ENCODE data around the gene NACA.

Gene NACA

GRCh38 chr12:56751712-56752598 is 26.9 kb upstream of the NACA start, which contains the start of gene PRIM1 (continued):
- TF ChIP-seq ZSCAN18 (tag by site-specific recombination; IDR thresholded peaks at IDR 0.05) = no peak
- 0 out of 2 replicates have a peak, but pooled peaks have one; percentile 39 for TF ChIP-seq ZSCAN23 (tag by site-specific recombination; IDR thresholded peaks at IDR 0.05)
- no peak for TF ChIP-seq ZNF514 (tag by site-specific recombination; IDR thresholded peaks at IDR 0.05)
- peak; percentile 4; the same call in 1 of the 2 replicates for TF ChIP-seq KLF8 (tag by site-specific recombination; IDR thresholded peaks at IDR 0.05)
- no peak for TF ChIP-seq ZNF707 (tag by site-specific recombination; IDR thresholded peaks at IDR 0.05)
- no peak for TF ChIP-seq ZNF211 (tag by site-specific recombination; IDR thresholded peaks at IDR 0.05; ENCODE audit: low read depth)
- TF ChIP-seq, protein P1, sequence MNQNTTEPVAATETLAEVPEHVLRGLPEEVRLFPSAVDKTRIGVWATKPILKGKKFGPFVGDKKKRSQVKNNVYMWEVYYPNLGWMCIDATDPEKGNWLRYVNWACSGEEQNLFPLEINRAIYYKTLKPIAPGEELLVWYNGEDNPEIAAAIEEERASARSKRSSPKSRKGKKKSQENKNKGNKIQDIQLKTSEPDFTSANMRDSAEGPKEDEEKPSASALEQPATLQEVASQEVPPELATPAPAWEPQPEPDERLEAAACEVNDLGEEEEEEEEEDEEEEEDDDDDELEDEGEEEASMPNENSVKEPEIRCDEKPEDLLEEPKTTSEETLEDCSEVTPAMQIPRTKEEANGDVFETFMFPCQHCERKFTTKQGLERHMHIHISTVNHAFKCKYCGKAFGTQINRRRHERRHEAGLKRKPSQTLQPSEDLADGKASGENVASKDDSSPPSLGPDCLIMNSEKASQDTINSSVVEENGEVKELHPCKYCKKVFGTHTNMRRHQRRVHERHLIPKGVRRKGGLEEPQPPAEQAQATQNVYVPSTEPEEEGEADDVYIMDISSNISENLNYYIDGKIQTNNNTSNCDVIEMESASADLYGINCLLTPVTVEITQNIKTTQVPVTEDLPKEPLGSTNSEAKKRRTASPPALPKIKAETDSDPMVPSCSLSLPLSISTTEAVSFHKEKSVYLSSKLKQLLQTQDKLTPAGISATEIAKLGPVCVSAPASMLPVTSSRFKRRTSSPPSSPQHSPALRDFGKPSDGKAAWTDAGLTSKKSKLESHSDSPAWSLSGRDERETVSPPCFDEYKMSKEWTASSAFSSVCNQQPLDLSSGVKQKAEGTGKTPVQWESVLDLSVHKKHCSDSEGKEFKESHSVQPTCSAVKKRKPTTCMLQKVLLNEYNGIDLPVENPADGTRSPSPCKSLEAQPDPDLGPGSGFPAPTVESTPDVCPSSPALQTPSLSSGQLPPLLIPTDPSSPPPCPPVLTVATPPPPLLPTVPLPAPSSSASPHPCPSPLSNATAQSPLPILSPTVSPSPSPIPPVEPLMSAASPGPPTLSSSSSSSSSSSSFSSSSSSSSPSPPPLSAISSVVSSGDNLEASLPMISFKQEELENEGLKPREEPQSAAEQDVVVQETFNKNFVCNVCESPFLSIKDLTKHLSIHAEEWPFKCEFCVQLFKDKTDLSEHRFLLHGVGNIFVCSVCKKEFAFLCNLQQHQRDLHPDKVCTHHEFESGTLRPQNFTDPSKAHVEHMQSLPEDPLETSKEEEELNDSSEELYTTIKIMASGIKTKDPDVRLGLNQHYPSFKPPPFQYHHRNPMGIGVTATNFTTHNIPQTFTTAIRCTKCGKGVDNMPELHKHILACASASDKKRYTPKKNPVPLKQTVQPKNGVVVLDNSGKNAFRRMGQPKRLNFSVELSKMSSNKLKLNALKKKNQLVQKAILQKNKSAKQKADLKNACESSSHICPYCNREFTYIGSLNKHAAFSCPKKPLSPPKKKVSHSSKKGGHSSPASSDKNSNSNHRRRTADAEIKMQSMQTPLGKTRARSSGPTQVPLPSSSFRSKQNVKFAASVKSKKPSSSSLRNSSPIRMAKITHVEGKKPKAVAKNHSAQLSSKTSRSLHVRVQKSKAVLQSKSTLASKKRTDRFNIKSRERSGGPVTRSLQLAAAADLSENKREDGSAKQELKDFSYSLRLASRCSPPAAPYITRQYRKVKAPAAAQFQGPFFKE (tag by site-specific recombination; IDR thresholded peaks at IDR 0.05; ENCODE audit: borderline replicate concordance) = no peak
- no peak for TF ChIP-seq ZNF664 (tag by site-specific recombination; IDR thresholded peaks at IDR 0.05)
- TF ChIP-seq ZNF596 (tag by site-specific recombination; IDR thresholded peaks at IDR 0.05) = no peak
- TF ChIP-seq KLF1 (tag by site-specific recombination; IDR thresholded peaks at IDR 0.05) = no peak
- no peak for TF ChIP-seq ZNF48 (tag by site-specific recombination; IDR thresholded peaks at IDR 0.05)
- TF ChIP-seq ZNF426 (tag by site-specific recombination; IDR thresholded peaks at IDR 0.05) = no peak
- TF ChIP-seq ZNF2 (tag by site-specific recombination; IDR thresholded peaks at IDR 0.05) = peak; percentile 78
- peak; percentile 83 for TF ChIP-seq ZBTB8A (tag by site-specific recombination; IDR thresholded peaks at IDR 0.05)
- no peak for TF ChIP-seq ZNF791 (tag by site-specific recombination; IDR thresholded peaks at IDR 0.05)
- TF ChIP-seq, protein P2, sequence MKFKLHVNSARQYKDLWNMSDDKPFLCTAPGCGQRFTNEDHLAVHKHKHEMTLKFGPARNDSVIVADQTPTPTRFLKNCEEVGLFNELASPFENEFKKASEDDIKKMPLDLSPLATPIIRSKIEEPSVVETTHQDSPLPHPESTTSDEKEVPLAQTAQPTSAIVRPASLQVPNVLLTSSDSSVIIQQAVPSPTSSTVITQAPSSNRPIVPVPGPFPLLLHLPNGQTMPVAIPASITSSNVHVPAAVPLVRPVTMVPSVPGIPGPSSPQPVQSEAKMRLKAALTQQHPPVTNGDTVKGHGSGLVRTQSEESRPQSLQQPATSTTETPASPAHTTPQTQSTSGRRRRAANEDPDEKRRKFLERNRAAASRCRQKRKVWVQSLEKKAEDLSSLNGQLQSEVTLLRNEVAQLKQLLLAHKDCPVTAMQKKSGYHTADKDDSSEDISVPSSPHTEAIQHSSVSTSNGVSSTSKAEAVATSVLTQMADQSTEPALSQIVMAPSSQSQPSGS (tag by site-specific recombination; IDR thresholded peaks at IDR 0.05; ENCODE audit: low read depth) = 0 out of 2 replicates have a peak, but pooled peaks have one; percentile 6
- no peak for TF ChIP-seq ZNF777 (tag by site-specific recombination; IDR thresholded peaks at IDR 0.05; ENCODE audit: borderline replicate concordance)
- no peak; the same call in 1 of the 2 replicates for TF ChIP-seq ZNF654 (tag by site-specific recombination; IDR thresholded peaks at IDR 0.05; ENCODE audit: low read depth)
- TF ChIP-seq GLI2 (tag by site-specific recombination; IDR thresholded peaks at IDR 0.05; ENCODE audit: borderline replicate concordance, low read depth) = no peak; the same call in 1 of the 2 replicates
- no peak for TF ChIP-seq ZNF132 (tag by site-specific recombination; IDR thresholded peaks at IDR 0.05; ENCODE audit: borderline replicate concordance)
- TF ChIP-seq SP3 (tag by site-specific recombination; IDR thresholded peaks at IDR 0.05) = peak; percentile 71
- TF ChIP-seq ZNF335 (tag by site-specific recombination; conservative IDR thresholded peaks at IDR 0.05) = peak; percentile 96
- peak; percentile 87 for TF ChIP-seq ZNF580 (tag by site-specific recombination; IDR thresholded peaks at IDR 0.05)
- TF ChIP-seq ZNF138 (tag by site-specific recombination; IDR thresholded peaks at IDR 0.05; ENCODE audit: borderline replicate concordance) = no peak
- TF ChIP-seq OSR2 (tag by site-specific recombination; IDR thresholded peaks at IDR 0.05) = no peak
- TF ChIP-seq SETDB1 (IDR thresholded peaks at IDR 0.05; ENCODE audit: insufficient read length, low read length) = no peak
- TF ChIP-seq ZNF701 (tag by site-specific recombination; IDR thresholded peaks at IDR 0.05) = no peak
- TF ChIP-seq ZNF558 (tag by site-specific recombination; IDR thresholded peaks at IDR 0.05) = peak; percentile 24; the same call in 1 of the 2 replicates
- TF ChIP-seq ZFP3 (tag by site-specific recombination; IDR thresholded peaks at IDR 0.05; ENCODE audit: low read depth) = no peak
- TF ChIP-seq ZNF114 (tag by site-specific recombination; IDR thresholded peaks at IDR 0.05) = no peak

All from HEK293 (cell line).